Memory B cell (primary cell): ENCODE measurements around the gene PPM1H.

ENCODE experiments used
- ATAC-seq: fragments of 150-1000 bp; cut with Tn5 transposase; 2 replicates; pipeline ENCODE4 v1.10.0; 2021; ENCODE audit warnings: low read depth, mild to moderate bottlenecking, moderate library complexity
- DNase-seq, 2 donors: peaks; one replicate each; pipeline ENCODE4 v3.0.0; 2022; ENCODE audit warnings: low spot score in 2 of 2
- H3K27ac Mint-ChIP-seq: one replicate; pipeline ENCODE4 v1.8.0; 2022; ENCODE audit warnings: mild to moderate bottlenecking, moderate library complexity, mixed read lengths
- H3K27me3 Mint-ChIP-seq: one replicate; pipeline ENCODE4 v1.8.0; 2022; ENCODE audit warnings: mixed read lengths
- H3K36me3 Mint-ChIP-seq: one replicate; pipeline ENCODE4 v1.8.0; 2022; ENCODE audit warnings: mild to moderate bottlenecking, mixed read lengths
- H3K4me1 Mint-ChIP-seq: one replicate; pipeline ENCODE4 v1.8.0; 2022; ENCODE audit warnings: mixed read lengths
- H3K4me3 Mint-ChIP-seq: one replicate; pipeline ENCODE4 v1.8.0; 2022; ENCODE audit warnings: mild to moderate bottlenecking, moderate library complexity, mixed read lengths
- H3K9me3 Mint-ChIP-seq: one replicate; pipeline ENCODE4 v1.8.0; 2022; ENCODE audit warnings: mixed read lengths

Gene PPM1H

DNA sequence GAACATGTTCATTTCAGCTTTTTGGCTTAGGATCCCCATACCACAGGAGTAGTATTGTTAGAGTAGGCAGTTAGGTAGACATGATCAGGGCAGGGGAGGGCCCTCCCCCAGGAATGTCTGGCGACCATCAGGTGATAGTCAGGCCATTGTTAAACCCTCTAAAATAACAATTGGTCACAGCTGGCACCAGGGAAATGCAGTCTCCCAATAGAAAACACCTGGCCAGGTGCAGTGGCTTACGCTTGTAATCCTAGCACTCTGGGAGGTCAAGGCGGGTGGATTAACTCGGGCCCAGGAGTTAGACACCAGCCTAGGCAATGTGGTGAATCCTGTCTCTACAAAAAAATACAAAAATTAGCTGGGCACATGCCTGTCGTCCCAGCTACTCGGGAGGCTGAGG is 281.2 kb downstream of the PPM1H start:
- Mint-ChIP-seq H3K9me3 (no peaks in the 10 kb centered on the region), H3K4me1 (peaks cover 3% of the 10 kb centered on the region), H3K27ac (no peak overlapping the region), H3K4me3 (no peak overlapping the region), H3K36me3 (no peaks in the 10 kb centered on the region), H3K27me3 (peaks cover 10% of the 10 kb centered on the region)
- ATAC-seq (no peak), DNase-seq (no peak)

DNA sequence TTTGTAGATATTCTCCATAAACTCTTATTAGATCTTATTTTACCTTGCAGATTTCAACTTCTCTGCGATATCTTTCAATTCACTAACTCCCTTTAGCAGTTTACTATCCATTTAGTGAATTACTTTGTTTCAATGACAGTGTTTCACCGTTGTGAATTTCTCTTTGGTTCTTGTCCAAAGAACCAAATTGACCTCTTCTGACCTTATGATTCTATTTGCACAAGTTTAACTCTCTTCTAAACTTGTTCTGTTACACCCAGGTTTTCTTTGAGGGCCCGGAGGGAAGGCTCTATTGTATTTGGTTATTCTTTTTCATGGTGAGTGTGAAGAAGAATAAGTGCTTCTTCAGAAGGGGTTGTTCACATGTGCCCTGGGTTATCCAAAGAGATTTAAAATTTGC is 281.6 kb downstream of the PPM1H start:
- no peaks in the 10 kb centered on the region for H3K36me3 Mint-ChIP-seq
- ATAC-seq: no peak
- H3K9me3 Mint-ChIP-seq: no peaks in the 10 kb centered on the region
- DNase-seq: no peak
- H3K4me3 Mint-ChIP-seq: no peak overlapping the region
- peaks cover 3% of the 10 kb centered on the region for H3K4me1 Mint-ChIP-seq
- peaks cover 8% of the 10 kb centered on the region for H3K27me3 Mint-ChIP-seq
- no peak overlapping the region for H3K27ac Mint-ChIP-seq

DNA sequence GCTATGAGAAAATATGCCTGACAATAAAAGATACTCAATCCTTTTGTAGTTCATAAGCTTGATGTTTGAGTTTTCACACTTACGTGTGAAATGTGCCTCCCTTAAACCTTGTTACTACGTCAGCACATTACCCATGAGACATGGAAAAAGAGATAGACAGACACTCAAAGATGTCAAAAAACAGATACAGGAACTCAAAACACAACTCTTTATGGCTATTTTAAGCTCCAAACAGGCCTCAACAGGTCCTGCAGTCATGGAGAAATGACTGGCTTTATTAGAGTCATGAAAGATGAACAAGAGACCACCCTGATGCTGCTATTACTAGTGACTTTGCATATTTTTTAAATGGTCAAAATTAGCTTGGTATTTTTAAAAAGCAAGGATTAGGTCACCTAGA is 283.8 kb downstream of the PPM1H start:
- no peak for DNase-seq
- Mint-ChIP-seq H3K9me3 (no peaks in the 10 kb centered on the region), H3K27me3 (peaks cover 8% of the 10 kb centered on the region), H3K4me3 (no peak overlapping the region), H3K36me3 (no peaks in the 10 kb centered on the region), H3K4me1 (peaks cover 3% of the 10 kb centered on the region), H3K27ac (no peak overlapping the region)
- no peak for ATAC-seq

DNA sequence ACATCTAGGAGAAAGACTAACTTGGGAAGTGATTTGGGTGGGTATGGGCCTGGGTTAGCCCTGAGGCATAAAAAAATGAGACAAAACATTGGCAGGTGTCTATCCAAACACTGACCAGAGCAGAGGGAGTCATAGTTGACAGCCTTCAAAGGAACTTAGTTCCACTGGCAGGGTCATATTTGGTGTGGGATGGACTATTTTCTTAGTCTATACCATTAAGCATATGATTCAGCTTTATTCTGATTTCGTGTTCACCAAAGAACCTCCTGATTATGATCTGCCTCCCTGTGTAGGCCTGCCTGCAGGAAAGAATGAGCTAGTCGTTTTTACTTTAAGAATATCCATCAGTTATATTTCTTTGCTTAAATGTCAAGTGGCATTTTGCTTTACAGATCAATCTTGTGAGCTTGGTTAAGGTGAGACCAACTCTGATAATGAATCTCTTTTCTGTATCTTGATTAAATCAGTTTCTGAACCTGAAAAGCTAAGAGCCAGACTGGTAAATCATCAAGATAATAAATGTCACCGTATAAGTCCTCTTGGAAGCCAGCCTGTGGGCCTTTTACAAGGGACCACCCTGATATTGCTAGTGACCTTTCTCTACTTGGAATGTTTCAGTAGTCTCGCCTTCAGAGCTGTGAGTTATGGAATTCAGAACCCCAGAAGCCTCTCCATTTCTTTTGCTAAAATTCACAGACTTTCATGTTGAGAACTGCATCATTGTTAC is 285.4 kb downstream of the PPM1H start:
- no peak overlapping the region for H3K4me3 Mint-ChIP-seq
- ATAC-seq: no peak
- H3K4me1 Mint-ChIP-seq: peaks cover 3% of the 10 kb centered on the region
- no peaks in the 10 kb centered on the region for H3K9me3 Mint-ChIP-seq
- H3K36me3 Mint-ChIP-seq: no peaks in the 10 kb centered on the region
- peaks cover 6% of the 10 kb centered on the region for H3K27me3 Mint-ChIP-seq
- H3K27ac Mint-ChIP-seq: no peak overlapping the region
- DNase-seq: no peak

DNA sequence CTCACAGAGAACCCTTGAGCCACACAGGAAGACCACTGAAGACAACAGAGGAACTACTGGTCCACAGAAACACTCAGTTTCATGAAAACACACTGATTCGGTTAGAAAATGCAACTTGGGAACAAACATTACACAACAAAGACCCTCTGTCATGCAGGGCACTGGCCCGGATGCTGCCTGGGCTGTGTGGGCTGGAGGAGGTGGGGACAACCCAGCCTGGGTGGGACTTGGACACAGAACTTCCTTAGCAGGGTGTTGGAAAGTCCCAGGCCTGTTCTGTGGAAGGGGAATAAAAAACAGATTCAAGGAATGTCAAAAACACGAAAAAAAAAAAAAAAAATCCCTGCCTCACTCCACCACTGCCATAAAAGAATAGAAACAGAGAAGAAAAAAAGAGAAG is 287.4 kb downstream of the PPM1H start:
- Mint-ChIP-seq H3K36me3 (no peaks in the 10 kb centered on the region), H3K27me3 (peaks cover 2% of the 10 kb centered on the region), H3K27ac (no peak overlapping the region), H3K4me1 (peaks cover 3% of the 10 kb centered on the region), H3K9me3 (no peaks in the 10 kb centered on the region), H3K4me3 (no peak overlapping the region)
- ATAC-seq: no peak
- DNase-seq: no peak

DNA sequence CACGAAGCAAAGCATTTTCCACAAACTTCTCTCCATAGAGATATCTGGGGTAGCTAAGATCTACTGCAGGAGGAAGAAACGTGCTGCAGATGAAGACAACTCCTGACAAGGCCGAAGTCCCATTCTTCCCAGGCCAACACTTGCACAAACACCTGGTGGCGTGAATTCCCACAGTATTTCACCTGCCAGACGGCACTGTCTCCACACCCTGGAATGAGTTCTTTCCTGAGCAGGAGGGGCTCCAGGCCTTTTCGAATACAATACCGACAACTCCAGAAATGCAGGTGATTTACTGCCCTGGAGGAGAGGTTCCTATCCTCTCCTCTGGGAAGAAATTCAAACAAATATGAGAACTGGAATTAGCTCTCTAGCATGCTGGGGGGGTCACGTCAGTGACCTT is 288.4 kb downstream of the PPM1H start:
- peaks cover 2% of the 10 kb centered on the region for H3K27me3 Mint-ChIP-seq
- H3K4me3 Mint-ChIP-seq: no peak overlapping the region
- no peaks in the 10 kb centered on the region for H3K36me3 Mint-ChIP-seq
- H3K27ac Mint-ChIP-seq: peak overlapping the region; percentile 24
- no peak for ATAC-seq
- no peak for DNase-seq
- H3K9me3 Mint-ChIP-seq: no peaks in the 10 kb centered on the region
- peaks cover 2% of the 10 kb centered on the region for H3K4me1 Mint-ChIP-seq

DNA sequence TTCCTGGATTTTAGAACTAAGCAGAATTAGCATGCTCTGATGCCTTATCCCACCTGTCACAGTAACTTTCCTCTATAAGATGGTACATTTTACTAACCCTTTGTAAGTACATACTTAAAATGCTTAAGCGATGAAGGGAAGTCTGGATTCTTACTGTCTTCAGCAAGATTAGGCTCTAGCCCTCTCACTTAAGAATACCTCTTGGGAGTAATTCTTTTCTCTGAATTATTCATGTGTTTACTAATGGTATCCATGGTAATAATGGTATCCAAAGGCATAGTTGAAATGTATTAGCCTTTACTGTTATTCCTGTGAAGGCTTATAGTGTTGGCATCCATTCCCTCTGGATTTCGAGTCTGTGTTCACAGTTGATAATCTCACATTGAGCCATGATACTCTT is 291.5 kb downstream of the PPM1H start:
- ATAC-seq (no peak), DNase-seq (no peak)
- H3K4me3 Mint-ChIP-seq: no peak overlapping the region
- H3K9me3 Mint-ChIP-seq: no peaks in the 10 kb centered on the region
- H3K27ac Mint-ChIP-seq: no peak overlapping the region
- H3K4me1 Mint-ChIP-seq: peaks cover 5% of the 10 kb centered on the region
- peaks cover 2% of the 10 kb centered on the region for H3K27me3 Mint-ChIP-seq
- H3K36me3 Mint-ChIP-seq: no peaks in the 10 kb centered on the region

DNA sequence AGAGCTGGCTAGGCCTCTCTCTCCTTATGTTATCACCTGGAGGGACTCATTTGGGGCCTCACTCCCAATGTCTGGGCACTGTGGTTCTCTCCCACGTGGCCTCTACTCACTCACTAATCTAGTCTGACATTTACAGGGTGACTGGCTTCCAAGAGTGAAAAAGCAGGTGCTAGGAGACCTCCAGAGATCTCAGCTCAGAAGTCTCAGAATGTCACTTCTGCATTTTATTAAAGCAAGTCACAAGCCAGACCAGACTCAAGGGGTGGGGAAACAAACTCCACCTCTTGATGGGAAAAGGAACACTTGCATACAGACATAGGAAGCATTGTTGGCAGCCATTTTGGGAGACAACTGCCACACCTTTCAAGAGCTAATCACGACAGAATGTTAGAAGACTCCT is 292.5 kb downstream of the PPM1H start:
- ATAC-seq (no peak), DNase-seq (no peak)
- Mint-ChIP-seq H3K27me3 (peaks cover 2% of the 10 kb centered on the region), H3K27ac (no peak overlapping the region), H3K36me3 (no peaks in the 10 kb centered on the region), H3K4me1 (peaks cover 5% of the 10 kb centered on the region), H3K4me3 (no peak overlapping the region), H3K9me3 (no peaks in the 10 kb centered on the region)

DNA sequence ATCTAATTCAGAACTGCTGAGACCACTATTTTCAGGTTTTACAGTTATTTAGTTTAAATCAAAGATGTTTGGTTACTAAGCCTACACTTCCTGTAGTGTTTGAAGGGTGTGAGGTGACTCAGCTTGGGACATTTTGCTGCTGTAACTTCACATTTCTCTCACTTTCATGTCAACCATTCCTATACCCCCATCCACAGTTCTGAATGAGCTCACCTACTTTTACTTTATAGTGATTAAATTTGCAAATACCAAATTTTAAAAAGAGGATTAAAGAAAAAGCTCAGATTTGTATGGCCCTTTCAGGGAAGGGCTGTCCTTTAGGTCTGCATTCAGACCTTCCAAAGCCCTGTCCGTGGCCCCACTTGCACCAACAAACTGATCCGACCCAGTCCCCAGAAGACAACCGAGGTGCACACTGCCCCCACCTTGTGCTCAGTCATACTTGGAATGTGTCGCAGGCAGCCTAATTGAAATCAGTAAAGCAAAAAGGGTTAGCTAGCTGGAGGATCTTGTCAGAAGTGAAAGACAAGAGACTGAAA is 294.0 kb downstream of the PPM1H start:
- peaks cover 5% of the 10 kb centered on the region for H3K4me1 Mint-ChIP-seq
- no peak for ATAC-seq
- H3K27ac Mint-ChIP-seq: no peak overlapping the region
- H3K27me3 Mint-ChIP-seq: peaks cover 4% of the 10 kb centered on the region
- no peak overlapping the region for H3K4me3 Mint-ChIP-seq
- H3K36me3 Mint-ChIP-seq: no peaks in the 10 kb centered on the region
- no peak for DNase-seq
- H3K9me3 Mint-ChIP-seq: no peaks in the 10 kb centered on the region

DNA sequence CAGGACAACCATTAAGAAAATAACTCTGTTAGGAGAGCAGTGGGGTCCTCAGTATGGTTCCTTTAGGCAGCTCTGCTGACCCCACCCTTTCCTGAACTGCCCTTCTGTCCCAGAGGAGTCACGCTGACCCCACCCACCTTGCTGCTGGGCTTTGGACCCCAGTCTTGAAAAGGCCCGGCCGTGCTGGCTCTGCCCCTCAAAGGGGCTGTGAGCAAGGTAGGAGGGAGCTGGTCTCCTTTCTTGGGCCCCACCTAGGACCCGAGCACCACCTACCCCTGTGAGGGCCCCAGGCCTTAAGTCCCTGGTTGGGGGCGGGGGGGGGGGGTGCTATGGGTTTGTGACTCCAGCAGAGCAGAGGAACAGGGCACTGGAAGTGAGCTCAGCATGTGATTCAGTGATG is 297.3 kb downstream of the PPM1H start:
- no peak overlapping the region for H3K27ac Mint-ChIP-seq
- no peaks in the 10 kb centered on the region for H3K36me3 Mint-ChIP-seq
- no peak for ATAC-seq
- H3K4me3 Mint-ChIP-seq: no peak overlapping the region
- peaks cover 10% of the 10 kb centered on the region for H3K4me1 Mint-ChIP-seq
- DNase-seq: no peak
- no peaks in the 10 kb centered on the region for H3K9me3 Mint-ChIP-seq
- H3K27me3 Mint-ChIP-seq: peaks cover 12% of the 10 kb centered on the region

DNA sequence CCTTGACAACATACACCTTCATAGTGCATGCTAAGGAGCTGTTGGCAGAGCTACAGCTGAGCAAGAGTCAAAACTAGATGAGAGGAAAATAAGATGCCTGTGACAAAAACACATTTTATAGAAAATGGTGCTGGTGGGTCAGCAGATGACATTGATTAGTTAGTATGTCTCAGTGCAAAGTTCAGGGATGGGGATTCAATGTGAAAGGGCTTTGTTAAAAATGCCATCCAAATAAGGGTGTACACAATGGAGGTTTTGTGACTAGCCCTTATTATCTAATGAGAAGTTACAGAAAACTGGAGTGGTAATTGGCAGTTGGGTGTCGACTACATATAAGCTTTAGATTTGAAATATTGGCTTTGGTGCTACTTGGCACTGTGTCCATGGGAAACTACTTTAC is 299.3 kb downstream of the PPM1H start:
- no peaks in the 10 kb centered on the region for H3K36me3 Mint-ChIP-seq

DNA sequence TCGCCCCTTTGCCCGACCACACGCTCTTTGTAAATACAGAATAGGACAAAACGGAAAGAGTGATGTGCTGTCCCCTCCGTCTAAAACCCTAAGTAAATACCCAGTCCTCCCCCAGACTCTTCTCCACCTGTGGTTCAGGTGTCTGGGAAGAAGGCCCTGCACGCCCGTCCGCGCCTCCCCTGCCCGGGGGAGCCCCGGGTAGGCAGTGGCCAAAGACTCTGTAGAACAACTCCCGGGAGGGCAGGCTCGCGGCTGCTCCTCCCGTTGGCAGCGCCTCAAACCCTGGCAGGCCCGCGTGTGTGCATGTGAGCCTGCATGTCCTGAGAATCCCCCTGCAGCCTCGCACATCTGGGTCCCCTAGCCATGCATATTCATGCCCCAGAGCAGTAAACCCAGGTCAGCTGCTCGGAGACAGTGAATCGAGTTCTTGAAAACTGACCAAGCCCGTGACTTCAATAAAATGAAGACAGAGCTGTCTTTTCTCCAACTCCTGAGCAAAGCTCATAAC is 302.5 kb downstream of the PPM1H start:
- peak in 1 of 2 donors; percentile 23 for DNase-seq
- peak; percentile 50 for ATAC-seq

More for the DNA sequence above, 299.3 kb downstream of the PPM1H start:
- peaks cover 17% of the 10 kb centered on the region for H3K27me3 Mint-ChIP-seq
- no peak overlapping the region for H3K27ac Mint-ChIP-seq
- no peak overlapping the region for H3K4me3 Mint-ChIP-seq
- H3K9me3 Mint-ChIP-seq: no peaks in the 10 kb centered on the region
- peaks cover 6% of the 10 kb centered on the region for H3K4me1 Mint-ChIP-seq
- DNase-seq (no peak), ATAC-seq (no peak)

DNA sequence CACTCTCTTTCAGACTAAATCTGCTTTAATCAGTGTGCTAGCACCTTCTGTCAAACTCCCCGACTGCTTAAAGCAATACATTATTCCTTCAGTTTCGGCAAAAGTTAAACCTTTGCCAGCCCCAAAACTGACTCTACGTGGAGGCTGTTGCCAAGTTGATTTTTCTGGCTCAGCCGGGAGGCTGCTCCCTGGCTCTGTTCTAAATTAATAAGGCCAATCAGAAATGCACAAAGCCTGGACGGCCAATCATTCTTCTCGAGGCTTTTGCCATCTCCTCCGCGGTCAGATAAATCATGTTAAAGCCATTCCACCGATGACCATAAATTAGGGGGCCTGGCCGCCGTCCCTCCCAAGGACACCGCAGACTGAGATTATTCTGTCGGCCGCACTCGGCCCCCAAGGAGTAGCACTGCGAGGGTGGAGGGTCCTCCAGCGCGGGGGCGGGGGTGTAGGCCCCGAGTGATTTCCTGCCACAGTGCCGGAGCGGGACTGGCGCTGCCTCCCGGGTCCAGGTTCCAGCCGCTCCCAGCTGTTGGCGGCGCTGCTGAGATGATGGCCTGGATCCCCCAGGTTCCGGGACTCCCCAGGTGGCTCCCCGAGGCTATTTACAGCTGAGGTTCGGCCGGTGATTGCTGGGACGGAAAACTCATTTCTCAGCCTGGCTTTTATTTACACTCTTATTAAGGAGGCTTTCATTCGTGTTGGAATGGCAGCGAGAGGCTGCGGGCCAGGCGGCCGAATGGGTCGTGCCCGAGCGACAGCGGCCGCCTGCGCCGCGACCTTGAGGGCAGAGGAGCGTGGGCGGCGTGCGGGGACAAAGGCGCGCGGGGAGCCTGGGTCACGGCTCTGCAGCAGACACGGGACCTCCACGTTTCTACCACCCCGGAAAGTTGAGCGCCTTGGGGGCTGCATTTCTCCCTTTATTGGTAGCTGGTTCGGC is 303.2 kb downstream of the PPM1H start:
- H3K27me3 Mint-ChIP-seq: peaks cover 30% of the 10 kb centered on the region
- peaks cover 6% of the 10 kb centered on the region for H3K4me1 Mint-ChIP-seq
- peak; percentile 70 for ATAC-seq
- DNase-seq: peak in 1 of 2 donors; percentile 25
- H3K4me3 Mint-ChIP-seq: peak overlapping the region; percentile 78
- no peaks in the 10 kb centered on the region for H3K9me3 Mint-ChIP-seq
- H3K27ac Mint-ChIP-seq: no peak overlapping the region
- no peaks in the 10 kb centered on the region for H3K36me3 Mint-ChIP-seq

More for the DNA sequence above, 302.5 kb downstream of the PPM1H start:
- Mint-ChIP-seq H3K27me3 (peaks cover 27% of the 10 kb centered on the region), H3K36me3 (no peaks in the 10 kb centered on the region), H3K27ac (no peak overlapping the region), H3K4me1 (peaks cover 6% of the 10 kb centered on the region), H3K9me3 (no peaks in the 10 kb centered on the region), H3K4me3 (peak overlapping the region; percentile 78)
